Loucy (cell line): Measurements from ENCODE around the gene NKAIN2.

Source experiments
- H2AFZ ChIP-seq: fragments of 200-600 bp; sonication (generic); 2 replicates; pipeline ENCODE4 v1.6.0; 2016; ENCODE audit warnings: antibody characterized with exemption, mild to moderate bottlenecking, low read length, moderate library complexity
- H3F3A ChIP-seq: fragments of 200-600 bp; 2 replicates; pipeline ENCODE4 v1.6.0; 2016; ENCODE audit warnings: antibody characterized with exemption, low read depth, mild to moderate bottlenecking
- H3K27me3 ChIP-seq: fragments of 200-600 bp; sonication (generic); 2 replicates; pipeline ENCODE4 v1.6.1; 2014; ENCODE audit warnings: low read length, mild to moderate bottlenecking; ENCODE audit not compliant: insufficient read depth, poor library complexity, severe bottlenecking
- H3K36me3 ChIP-seq: fragments of 200-600 bp; sonication (generic); 2 replicates; pipeline ENCODE4 v1.6.1; 2016; ENCODE audit warnings: low read length; ENCODE audit not compliant: insufficient read depth
- H3K4me1 ChIP-seq: fragments of 200-600 bp; sonication (generic); 2 replicates; pipeline ENCODE4 v1.5.1; 2014; ENCODE audit warnings: low read length, mild to moderate bottlenecking; ENCODE audit not compliant: insufficient read depth, poor library complexity, severe bottlenecking
- H3K4me2 ChIP-seq: fragments of 200-600 bp; sonication (generic); 2 replicates; pipeline ENCODE4 v1.6.0; 2014; ENCODE audit warnings: antibody characterized with exemption, low read length, low read depth, mild to moderate bottlenecking; ENCODE audit not compliant: poor library complexity, severe bottlenecking
- H3K4me3 ChIP-seq: fragments of 200-600 bp; sonication (generic); 2 replicates; pipeline ENCODE4 v1.5.1; 2014; ENCODE audit warnings: low read length, mild to moderate bottlenecking, mixed read lengths; ENCODE audit not compliant: poor library complexity, severe bottlenecking
- H3K79me2 ChIP-seq: fragments of 200-600 bp; sonication (generic); 2 replicates; pipeline ENCODE4 v1.6.1; 2014; ENCODE audit warnings: low read length; ENCODE audit not compliant: insufficient read depth
- H3K9ac ChIP-seq: fragments of 200-600 bp; sonication (generic); 2 replicates; pipeline ENCODE4 v1.6.0; 2014; ENCODE audit warnings: mild to moderate bottlenecking, low read depth, low read length, moderate library complexity; ENCODE audit not compliant: poor library complexity, severe bottlenecking
- H3K9me2 ChIP-seq: fragments of 200-600 bp; sonication (generic); replicated peaks from 2 replicates; pipeline ENCODE4 v1.6.1; 2016; ENCODE audit warnings: low read depth, low read length, mixed read lengths
- H3K9me3 ChIP-seq: fragments of 200-600 bp; sonication (generic); 2 replicates; pipeline ENCODE4 v1.6.1; 2014; ENCODE audit warnings: mild to moderate bottlenecking, antibody characterized with exemption, low read length, low read depth; ENCODE audit not compliant: insufficient read depth
- H4K20me1 ChIP-seq: fragments of 200-600 bp; sonication (generic); 2 replicates; pipeline ENCODE4 v1.6.0; 2014; ENCODE audit warnings: antibody characterized with exemption, low read length, mild to moderate bottlenecking; ENCODE audit not compliant: insufficient read depth, poor library complexity, severe bottlenecking
- CTCF ChIP-seq: fragments of 200-600 bp; sonication (generic); conservative IDR thresholded peaks from 2 replicates; pipeline ENCODE4 v1.5.1; 2014; ENCODE audit warnings: mild to moderate bottlenecking, antibody characterized with exemption, low read length
- EZH2phosphoT487 ChIP-seq: fragments of 200-600 bp; IDR thresholded peaks from 2 replicates; pipeline ENCODE4 v1.6.1; 2018; ENCODE audit warnings: antibody characterized with exemption, mild to moderate bottlenecking, moderate library complexity, borderline replicate concordance

NKAIN2 gene

DNA sequence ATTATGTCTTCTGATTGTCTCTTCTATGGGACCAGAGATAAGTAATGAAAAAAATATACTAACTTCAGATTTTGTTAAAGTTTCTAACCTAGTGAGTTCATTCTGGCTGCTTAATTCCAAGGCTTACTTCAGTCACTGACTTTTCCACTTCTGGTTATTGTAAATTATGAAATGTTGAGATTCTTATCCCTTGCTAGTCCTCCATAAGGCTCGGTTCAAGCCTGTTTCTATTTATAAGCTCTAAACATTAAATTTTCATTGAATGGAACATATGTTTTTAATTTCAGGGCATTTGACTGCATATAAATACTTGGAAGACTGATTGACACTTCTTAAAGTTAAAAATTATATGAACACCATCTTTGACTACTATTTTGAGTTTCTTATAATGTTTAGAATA, 23.6 kb upstream of the NKAIN2 start:
- Histone ChIP-seq H2AFZ (no peak overlapping the region), H3K9me3 (no peaks in the 10 kb centered on the region), H3K79me2 (no peaks in the 10 kb centered on the region), H3K4me1 (no peaks in the 10 kb centered on the region), H3K27me3 (no peaks in the 10 kb centered on the region), H3K4me2 (no peak overlapping the region), H3K9me2 (no peaks in the 10 kb centered on the region), H3K9ac (no peak overlapping the region), H3K36me3 (no peaks in the 10 kb centered on the region), H3K4me3 (no peak overlapping the region), H3F3A (no peaks in the 10 kb centered on the region), H4K20me1 (no peaks in the 10 kb centered on the region)
- TF ChIP-seq EZH2phosphoT487 (no peak), CTCF (no peak)

DNA sequence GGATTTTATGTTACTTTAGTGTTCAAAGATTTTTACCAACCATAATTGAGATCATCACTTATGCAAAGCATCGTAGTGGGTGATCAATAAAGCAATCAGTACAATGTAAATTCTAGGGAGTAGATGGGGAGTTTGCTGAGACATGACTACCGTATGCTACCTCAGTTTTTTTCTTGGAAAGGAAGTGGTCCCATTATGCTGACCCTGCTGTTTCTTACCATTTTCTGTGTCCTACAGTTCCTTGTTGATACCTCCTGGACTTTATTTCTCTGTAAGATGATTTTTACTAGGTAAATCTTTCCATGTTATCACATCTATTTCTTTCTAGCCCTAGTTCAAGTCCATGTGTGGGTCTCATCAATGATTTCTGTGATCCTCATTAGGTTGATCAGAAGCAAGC, 19.3 kb upstream of the NKAIN2 start:
- H3K4me1 ChIP-seq = no peaks in the 10 kb centered on the region
- H3F3A ChIP-seq = no peaks in the 10 kb centered on the region
- H3K4me2 ChIP-seq = no peak overlapping the region
- H3K9me2 ChIP-seq = no peaks in the 10 kb centered on the region
- TF ChIP-seq CTCF (no peak), EZH2phosphoT487 (no peak)
- no peak overlapping the region for H3K9ac ChIP-seq
- H3K79me2 ChIP-seq = no peaks in the 10 kb centered on the region
- no peaks in the 10 kb centered on the region for H3K36me3 ChIP-seq
- H3K4me3 ChIP-seq = no peak overlapping the region
- H2AFZ ChIP-seq = no peak overlapping the region
- H4K20me1 ChIP-seq = no peaks in the 10 kb centered on the region
- H3K27me3 ChIP-seq = no peaks in the 10 kb centered on the region
- no peaks in the 10 kb centered on the region for H3K9me3 ChIP-seq

GRCh38 chr6:123785039-123785438, 18.6 kb upstream of the NKAIN2 start:
- Histone ChIP-seq H3K9ac (no peak overlapping the region), H4K20me1 (no peaks in the 10 kb centered on the region), H3K9me3 (no peaks in the 10 kb centered on the region), H3F3A (no peaks in the 10 kb centered on the region), H3K4me3 (no peak overlapping the region), H3K9me2 (no peaks in the 10 kb centered on the region), H3K4me1 (no peaks in the 10 kb centered on the region), H2AFZ (no peak overlapping the region), H3K4me2 (no peak overlapping the region), H3K27me3 (no peaks in the 10 kb centered on the region), H3K79me2 (no peaks in the 10 kb centered on the region), H3K36me3 (no peaks in the 10 kb centered on the region)
- TF ChIP-seq EZH2phosphoT487 (no peak), CTCF (no peak)
